Stimulated activated memory B cell treated with anti-CD40 and anti-IgM and Interleukin-4, amounts not matched to agents 10 μg/mL and 1 μg/mL and 100 μg/mL, for 72 hours (primary cell): ENCODE data around the gene ADAMTSL2.
A peak's percentile ranks its signal among the peaks of the same experiment; 100 is the strongest.

Experiments
- ATAC-seq: fragments of 150-1000 bp; cut with Tn5 transposase; 2 replicates; pipeline ENCODE4 v1.10.0; 2021
- H3K27ac Mint-ChIP-seq: one replicate; pipeline ENCODE4 v1.8.0; 2022; ENCODE audit warnings: mild to moderate bottlenecking, mixed read lengths
- H3K27me3 Mint-ChIP-seq: one replicate; pipeline ENCODE4 v1.8.0; 2022; ENCODE audit warnings: mixed read lengths
- H3K36me3 Mint-ChIP-seq: one replicate; pipeline ENCODE4 v1.8.0; 2022; ENCODE audit warnings: mixed read lengths
- H3K4me1 Mint-ChIP-seq: one replicate; pipeline ENCODE4 v1.8.0; 2022; ENCODE audit warnings: mixed read lengths
- H3K4me3 Mint-ChIP-seq: one replicate; pipeline ENCODE4 v1.8.0; 2022; ENCODE audit warnings: mild to moderate bottlenecking, moderate library complexity, mixed read lengths
- H3K9me3 Mint-ChIP-seq: one replicate; pipeline ENCODE4 v1.8.0; 2022; ENCODE audit warnings: mixed read lengths

The ADAMTSL2 gene

GRCh38 chr9:133599470-133600173, 65.1 kb downstream of the ADAMTSL2 start:
- H3K9me3 Mint-ChIP-seq: peaks cover 13% of the 10 kb centered on the region
- peaks cover 6% of the 10 kb centered on the region for H3K36me3 Mint-ChIP-seq
- no peak overlapping the region for H3K4me3 Mint-ChIP-seq
- no peak overlapping the region for H3K27ac Mint-ChIP-seq
- peaks cover 6% of the 10 kb centered on the region for H3K4me1 Mint-ChIP-seq
- no peak for ATAC-seq
- peaks cover 38% of the 10 kb centered on the region for H3K27me3 Mint-ChIP-seq

GRCh38 chr9:133600739-133601138, 66.2 kb downstream of the ADAMTSL2 start:
- H3K36me3 Mint-ChIP-seq: peaks cover 6% of the 10 kb centered on the region
- H3K9me3 Mint-ChIP-seq: peaks cover 13% of the 10 kb centered on the region
- H3K27ac Mint-ChIP-seq: no peak overlapping the region

GRCh38 chr9:133601746-133602145, 67.2 kb downstream of the ADAMTSL2 start:
- ATAC-seq: no peak
- H3K36me3 Mint-ChIP-seq: peaks cover 6% of the 10 kb centered on the region
- peaks cover 12% of the 10 kb centered on the region for H3K4me1 Mint-ChIP-seq
- peaks cover 47% of the 10 kb centered on the region for H3K27me3 Mint-ChIP-seq
- no peak overlapping the region for H3K27ac Mint-ChIP-seq
- H3K4me3 Mint-ChIP-seq: no peak overlapping the region
- peaks cover 13% of the 10 kb centered on the region for H3K9me3 Mint-ChIP-seq

More at GRCh38 chr9:133600739-133601138, 66.2 kb downstream of the ADAMTSL2 start:
- Mint-ChIP-seq H3K4me1 (peaks cover 12% of the 10 kb centered on the region), H3K27me3 (peaks cover 40% of the 10 kb centered on the region), H3K4me3 (no peak overlapping the region)
- ATAC-seq: no peak

- H3K27me3 Mint-ChIP-seq: peaks cover 52% of the 10 kb centered on the region
- H3K4me1 Mint-ChIP-seq: peaks cover 12% of the 10 kb centered on the region
- peaks cover 2% of the 10 kb centered on the region for H3K36me3 Mint-ChIP-seq
- H3K4me3 Mint-ChIP-seq: no peak overlapping the region
- ATAC-seq: no peak
- no peak overlapping the region for H3K27ac Mint-ChIP-seq
- peaks cover 8% of the 10 kb centered on the region for H3K9me3 Mint-ChIP-seq
Measured at GRCh38 chr9:133602277-133602676, 67.8 kb downstream of the ADAMTSL2 start.

GRCh38 chr9:133603135-133603927, 68.8 kb downstream of the ADAMTSL2 start:
- Mint-ChIP-seq H3K27me3 (peaks cover 63% of the 10 kb centered on the region), H3K4me3 (no peak overlapping the region)

GRCh38 chr9:133604214-133604613, 69.7 kb downstream of the ADAMTSL2 start:
- Mint-ChIP-seq H3K9me3 (no peaks in the 10 kb centered on the region), H3K36me3 (no peaks in the 10 kb centered on the region), H3K4me3 (no peak overlapping the region), H3K27ac (no peak overlapping the region), H3K27me3 (peaks cover 68% of the 10 kb centered on the region), H3K4me1 (peaks cover 12% of the 10 kb centered on the region)
- peak; percentile 46 for ATAC-seq

More at GRCh38 chr9:133603135-133603927, 68.8 kb downstream of the ADAMTSL2 start:
- peaks cover 12% of the 10 kb centered on the region for H3K4me1 Mint-ChIP-seq
- no peak overlapping the region for H3K27ac Mint-ChIP-seq
- ATAC-seq: no peak
- H3K9me3 Mint-ChIP-seq: no peaks in the 10 kb centered on the region
- H3K36me3 Mint-ChIP-seq: no peaks in the 10 kb centered on the region

GRCh38 chr9:133604856-133605255, 70.4 kb downstream of the ADAMTSL2 start:
- no peak for ATAC-seq
- Mint-ChIP-seq H3K27ac (no peak overlapping the region), H3K36me3 (no peaks in the 10 kb centered on the region), H3K27me3 (peaks cover 73% of the 10 kb centered on the region), H3K4me1 (peaks cover 12% of the 10 kb centered on the region), H3K9me3 (no peaks in the 10 kb centered on the region), H3K4me3 (no peak overlapping the region)

- Mint-ChIP-seq H3K27me3 (peaks cover 79% of the 10 kb centered on the region), H3K27ac (no peak overlapping the region), H3K36me3 (no peaks in the 10 kb centered on the region), H3K9me3 (no peaks in the 10 kb centered on the region), H3K4me3 (no peak overlapping the region), H3K4me1 (peaks cover 12% of the 10 kb centered on the region)
- no peak for ATAC-seq
Measured at GRCh38 chr9:133605446-133605845, 70.9 kb downstream of the ADAMTSL2 start.

- Mint-ChIP-seq H3K4me3 (no peak overlapping the region), H3K4me1 (peaks cover 12% of the 10 kb centered on the region), H3K27ac (no peak overlapping the region), H3K27me3 (peaks cover 85% of the 10 kb centered on the region), H3K9me3 (no peaks in the 10 kb centered on the region), H3K36me3 (no peaks in the 10 kb centered on the region)
- ATAC-seq: no peak
Measured at GRCh38 chr9:133605856-133606707, 71.6 kb downstream of the ADAMTSL2 start.

- no peak overlapping the region for H3K4me3 Mint-ChIP-seq
- H3K27ac Mint-ChIP-seq: no peak overlapping the region
- peaks cover 12% of the 10 kb centered on the region for H3K4me1 Mint-ChIP-seq
- ATAC-seq: no peak
- no peaks in the 10 kb centered on the region for H3K9me3 Mint-ChIP-seq
- no peaks in the 10 kb centered on the region for H3K36me3 Mint-ChIP-seq
- peaks cover 85% of the 10 kb centered on the region for H3K27me3 Mint-ChIP-seq
Measured at GRCh38 chr9:133606708-133607025, 72.2 kb downstream of the ADAMTSL2 start.

- Mint-ChIP-seq H3K4me3 (no peak overlapping the region), H3K27me3 (peaks cover 83% of the 10 kb centered on the region), H3K36me3 (no peaks in the 10 kb centered on the region), H3K27ac (no peak overlapping the region), H3K9me3 (no peaks in the 10 kb centered on the region), H3K4me1 (peaks cover 12% of the 10 kb centered on the region)
- ATAC-seq: no peak
Measured at GRCh38 chr9:133607381-133607780, 72.9 kb downstream of the ADAMTSL2 start.

GRCh38 chr9:133607976-133608375, 73.5 kb downstream of the ADAMTSL2 start:
- Mint-ChIP-seq H3K4me1 (peaks cover 12% of the 10 kb centered on the region), H3K27ac (no peak overlapping the region), H3K36me3 (no peaks in the 10 kb centered on the region), H3K27me3 (peaks cover 89% of the 10 kb centered on the region), H3K4me3 (no peak overlapping the region), H3K9me3 (no peaks in the 10 kb centered on the region)
- ATAC-seq: no peak

- peaks cover 92% of the 10 kb centered on the region for H3K27me3 Mint-ChIP-seq
- H3K27ac Mint-ChIP-seq: no peak overlapping the region
- peaks cover 12% of the 10 kb centered on the region for H3K4me1 Mint-ChIP-seq
- no peak for ATAC-seq
- no peaks in the 10 kb centered on the region for H3K9me3 Mint-ChIP-seq
- no peak overlapping the region for H3K4me3 Mint-ChIP-seq
- H3K36me3 Mint-ChIP-seq: no peaks in the 10 kb centered on the region
Measured at GRCh38 chr9:133608382-133608781, 73.9 kb downstream of the ADAMTSL2 start.

- Mint-ChIP-seq H3K4me3 (no peak overlapping the region), H3K36me3 (no peaks in the 10 kb centered on the region), H3K4me1 (peaks cover 12% of the 10 kb centered on the region), H3K27ac (no peak overlapping the region), H3K9me3 (no peaks in the 10 kb centered on the region), H3K27me3 (peaks cover 92% of the 10 kb centered on the region)
- no peak for ATAC-seq
Measured at GRCh38 chr9:133608889-133609288, 74.4 kb downstream of the ADAMTSL2 start.
